Measurements from ENCODE around the gene GPC1.

The GPC1 gene

GRCh38 chr2:240498171-240498957, 62.9 kb downstream of the GPC1 start:
- no peak for TF ChIP-seq ZNF274 (IDR thresholded peaks at IDR 0.05; ENCODE audit: low read depth, low read length)

GRCh38 chr2:240498958-240499260, 63.4 kb downstream of the GPC1 start:
- TF ChIP-seq ZNF274 (IDR thresholded peaks at IDR 0.05; ENCODE audit: low read depth, low read length) = no peak
- H3K4me3 ChIP-seq (ENCODE audit: low read length) = no peak overlapping the region

More at GRCh38 chr2:240498171-240498957, 62.9 kb downstream of the GPC1 start:
- H3K4me3 ChIP-seq (ENCODE audit: low read length) = no peak overlapping the region

GRCh38 chr2:240499309-240500301, 64.1 kb downstream of the GPC1 start:
- H3K4me3 ChIP-seq (ENCODE audit: low read length) = no peak overlapping the region
- no peak for TF ChIP-seq ZNF274 (IDR thresholded peaks at IDR 0.05; ENCODE audit: low read depth, low read length)

- H3K4me3 ChIP-seq (ENCODE audit: low read length) = no peak overlapping the region
- TF ChIP-seq ZNF274 (IDR thresholded peaks at IDR 0.05; ENCODE audit: low read depth, low read length) = no peak
Observed at GRCh38 chr2:240500561-240501423, 65.3 kb downstream of the GPC1 start.

GRCh38 chr2:240501531-240501991, 66.1 kb downstream of the GPC1 start:
- no peak for TF ChIP-seq ZNF274 (IDR thresholded peaks at IDR 0.05; ENCODE audit: low read depth, low read length)
- H3K4me3 ChIP-seq (ENCODE audit: low read length) = no peak overlapping the region

- no peak overlapping the region for H3K4me3 ChIP-seq (ENCODE audit: low read length)
- no peak for TF ChIP-seq ZNF274 (IDR thresholded peaks at IDR 0.05; ENCODE audit: low read depth, low read length)
Observed at GRCh38 chr2:240502059-240502429, 66.6 kb downstream of the GPC1 start.

GRCh38 chr2:240502430-240503121, 67.1 kb downstream of the GPC1 start:
- TF ChIP-seq ZNF274 (IDR thresholded peaks at IDR 0.05; ENCODE audit: low read depth, low read length) = no peak
- no peak overlapping the region for H3K4me3 ChIP-seq (ENCODE audit: low read length)

GRCh38 chr2:240503375-240503774, 67.9 kb downstream of the GPC1 start:
- no peak for TF ChIP-seq ZNF274 (IDR thresholded peaks at IDR 0.05; ENCODE audit: low read depth, low read length)
- H3K4me3 ChIP-seq (ENCODE audit: low read length) = no peak overlapping the region

GRCh38 chr2:240503848-240504247, 68.4 kb downstream of the GPC1 start:
- no peak for TF ChIP-seq ZNF274 (IDR thresholded peaks at IDR 0.05; ENCODE audit: low read depth, low read length)
- H3K4me3 ChIP-seq (ENCODE audit: low read length) = no peak overlapping the region

- no peak for TF ChIP-seq ZNF274 (IDR thresholded peaks at IDR 0.05; ENCODE audit: low read depth, low read length)
- no peak overlapping the region for H3K4me3 ChIP-seq (ENCODE audit: low read length)
Observed at GRCh38 chr2:240505910-240506309, 70.4 kb downstream of the GPC1 start.

GRCh38 chr2:240506406-240507059, 71.1 kb downstream of the GPC1 start:
- no peak for TF ChIP-seq ZNF274 (IDR thresholded peaks at IDR 0.05; ENCODE audit: low read depth, low read length)
- H3K4me3 ChIP-seq (ENCODE audit: low read length) = no peak overlapping the region

- no peak for TF ChIP-seq ZNF274 (IDR thresholded peaks at IDR 0.05; ENCODE audit: low read depth, low read length)
Observed at GRCh38 chr2:240507060-240507777, 71.8 kb downstream of the GPC1 start.

More at GRCh38 chr2:240507060-240507777, 71.8 kb downstream of the GPC1 start:
- no peak overlapping the region for H3K4me3 ChIP-seq (ENCODE audit: low read length)

Data from GM08714 (cell line).